Kidney capillary endothelial cell (primary cell): ENCODE results near the gene PRKCSH.
"Not testable (repeated sequence)": the region's sequence is repeated elsewhere in the genome, so short reads cannot be mapped to it uniquely, and the experiment has no call there.

Experiments used
- DNase-seq: peaks from one replicate; pipeline ENCODE4 v3.0.0-alpha.2; 2018; ENCODE audit warnings: low spot score

The PRKCSH gene

GRCh38 chr19:11450570-11451326 is 15.3 kb downstream of the PRKCSH start:
- no peak for DNase-seq

GRCh38 chr19:11451327-11451870 is 16.0 kb downstream of the PRKCSH start:
- DNase-seq, result no peak

GRCh38 chr19:11451871-11452619 is 16.6 kb downstream of the PRKCSH start:
- DNase-seq, result no peak

- DNase-seq, result no peak
Measured at GRCh38 chr19:11452620-11453310, 17.3 kb downstream of the PRKCSH start.

- no peak for DNase-seq
Measured at GRCh38 chr19:11453468-11454341, 18.3 kb downstream of the PRKCSH start.

- not testable (repeated sequence) for DNase-seq
Measured at GRCh38 chr19:11455233-11455554, 19.8 kb downstream of the PRKCSH start.

GRCh38 chr19:11456659-11457058 is 21.2 kb downstream of the PRKCSH start:
- no peak for DNase-seq

GRCh38 chr19:11457115-11457514 is 21.7 kb downstream of the PRKCSH start:
- DNase-seq, result no peak

- DNase-seq, result no peak
Measured at GRCh38 chr19:11457831-11458230, 22.4 kb downstream of the PRKCSH start.

- DNase-seq, result no peak
Measured at GRCh38 chr19:11458236-11458900, 22.9 kb downstream of the PRKCSH start.

- DNase-seq, result not testable (repeated sequence)
Measured at GRCh38 chr19:11458912-11459311, 23.5 kb downstream of the PRKCSH start.

GRCh38 chr19:11460207-11460606 is 24.8 kb downstream of the PRKCSH start:
- no peak for DNase-seq

- DNase-seq, result no peak
Measured at GRCh38 chr19:11461453-11461852, 26.0 kb downstream of the PRKCSH start.

- DNase-seq, result no peak
Measured at GRCh38 chr19:11463391-11463790, 28.0 kb downstream of the PRKCSH start.

GRCh38 chr19:11464333-11465265 is 29.2 kb downstream of the PRKCSH start:
- DNase-seq, result no peak

- DNase-seq, result no peak
Measured at GRCh38 chr19:11465600-11465999, 30.2 kb downstream of the PRKCSH start.

- DNase-seq, result not testable (repeated sequence)
Measured at GRCh38 chr19:11468266-11468845, 32.9 kb downstream of the PRKCSH start.

GRCh38 chr19:11473725-11474124 is 38.3 kb downstream of the PRKCSH start:
- DNase-seq, result no peak

GRCh38 chr19:11475343-11475742 is 39.9 kb downstream of the PRKCSH start:
- not testable (repeated sequence) for DNase-seq

GRCh38 chr19:11475861-11476260 is 40.4 kb downstream of the PRKCSH start:
- DNase-seq, result no peak
